Sigmoid colon (tissue), 4 donors: Measurements from ENCODE around the gene BZW2.

ENCODE experiments used
- POLR2AphosphoS5 ChIP-seq, 4 donors: sonication (generic); formaldehyde crosslinking; IDR thresholded peaks; one replicate each; pipeline ENCODE4 v1.6.1; 2017; ENCODE audit warnings: antibody characterized with exemption in 4 of 4
- TF ChIP-seq, protein P1 (sequence below), 4 experiments: fragments of 450-650 bp in 3 of 4; fragments of 200-600 bp in 1 of 4; IDR thresholded peaks; one replicate each; pipeline ENCODE4 v1.5.1; 2016 to 2019; ENCODE audit warnings: antibody characterized with exemption in 4 of 4, mild to moderate bottlenecking in 3 of 4, moderate library complexity in 2 of 4

DNA sequence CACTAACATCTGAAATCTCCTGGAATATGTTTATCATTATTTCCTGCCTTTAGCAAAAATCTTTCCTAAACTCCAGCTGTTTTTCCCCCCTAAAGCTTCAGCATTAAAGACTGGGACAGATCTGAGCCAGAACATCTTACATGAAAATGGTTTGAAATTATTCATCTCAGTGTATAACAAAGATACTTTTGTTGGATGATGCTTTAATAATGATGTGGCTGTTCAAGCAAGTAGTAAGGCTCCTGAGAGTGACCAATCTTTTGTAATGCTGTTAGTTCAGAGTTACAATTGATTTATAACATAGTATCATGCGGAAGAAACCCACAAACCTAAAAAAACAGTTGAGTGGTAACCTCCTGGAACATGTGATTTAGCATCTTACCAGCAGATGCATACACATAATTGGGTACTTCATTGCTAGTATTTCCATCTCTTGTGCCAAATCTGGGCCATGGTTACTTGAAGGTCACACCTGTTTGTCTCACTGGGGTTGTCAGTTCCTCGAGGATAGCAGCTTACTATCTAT, 1.5 kb downstream of the BZW2 start:
- TF ChIP-seq POLR2AphosphoS5 (IDR thresholded peaks at IDR 0.05) = no peak
- TF ChIP-seq, protein P1, sequence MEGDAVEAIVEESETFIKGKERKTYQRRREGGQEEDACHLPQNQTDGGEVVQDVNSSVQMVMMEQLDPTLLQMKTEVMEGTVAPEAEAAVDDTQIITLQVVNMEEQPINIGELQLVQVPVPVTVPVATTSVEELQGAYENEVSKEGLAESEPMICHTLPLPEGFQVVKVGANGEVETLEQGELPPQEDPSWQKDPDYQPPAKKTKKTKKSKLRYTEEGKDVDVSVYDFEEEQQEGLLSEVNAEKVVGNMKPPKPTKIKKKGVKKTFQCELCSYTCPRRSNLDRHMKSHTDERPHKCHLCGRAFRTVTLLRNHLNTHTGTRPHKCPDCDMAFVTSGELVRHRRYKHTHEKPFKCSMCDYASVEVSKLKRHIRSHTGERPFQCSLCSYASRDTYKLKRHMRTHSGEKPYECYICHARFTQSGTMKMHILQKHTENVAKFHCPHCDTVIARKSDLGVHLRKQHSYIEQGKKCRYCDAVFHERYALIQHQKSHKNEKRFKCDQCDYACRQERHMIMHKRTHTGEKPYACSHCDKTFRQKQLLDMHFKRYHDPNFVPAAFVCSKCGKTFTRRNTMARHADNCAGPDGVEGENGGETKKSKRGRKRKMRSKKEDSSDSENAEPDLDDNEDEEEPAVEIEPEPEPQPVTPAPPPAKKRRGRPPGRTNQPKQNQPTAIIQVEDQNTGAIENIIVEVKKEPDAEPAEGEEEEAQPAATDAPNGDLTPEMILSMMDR (IDR thresholded peaks at IDR 0.05) = no peak
